Central memory CD8-positive, alpha-beta T cell (primary cell): ENCODE measurements around the gene MRPL24.

ENCODE experiments used
- ATAC-seq: fragments of 150-1000 bp; cut with Tn5 transposase; replicated peaks from 2 replicates; pipeline ENCODE4 v1.10.0; 2022; ENCODE audit warnings: mild to moderate bottlenecking, moderate FRiP score, moderate number of reproducible peaks; ENCODE audit not compliant: poor library complexity, severe bottlenecking; ENCODE audit errors: extremely low read depth
- DNase-seq, 2 donors: peaks; one replicate each; pipeline ENCODE4 v3.0.0; 2021; ENCODE audit warnings: low spot score in 2 of 2
- H3K27ac Mint-ChIP-seq: one replicate; pipeline ENCODE4 v1.8.0; 2022; ENCODE audit warnings: low read depth, mild to moderate bottlenecking, moderate library complexity, mixed read lengths
- H3K27me3 Mint-ChIP-seq: one replicate; pipeline ENCODE4 v1.8.0; 2022; ENCODE audit warnings: mixed read lengths
- H3K36me3 Mint-ChIP-seq: one replicate; pipeline ENCODE4 v1.8.0; 2022; ENCODE audit warnings: mild to moderate bottlenecking, moderate library complexity, mixed read lengths; ENCODE audit not compliant: insufficient read depth
- H3K4me1 Mint-ChIP-seq: one replicate; pipeline ENCODE4 v1.8.0; 2022; ENCODE audit warnings: mixed read lengths
- H3K4me3 Mint-ChIP-seq: one replicate; pipeline ENCODE4 v1.8.0; 2022; ENCODE audit warnings: mild to moderate bottlenecking, moderate library complexity, mixed read lengths
- H3K9me3 Mint-ChIP-seq: one replicate; pipeline ENCODE4 v1.8.0; 2022; ENCODE audit warnings: mixed read lengths

MRPL24 gene

GRCh38 chr1:156740741-156741480 is at the start of gene MRPL24:
TSS of gene MRPL24 (minus strand) at chr1:156741088. CDS start at chr1:156738704, 2,384 bp downstream.
- ATAC-seq: peak; percentile 91
- H3K27me3 Mint-ChIP-seq: no peaks in the 10 kb centered on the region
- H3K4me3 Mint-ChIP-seq: peak within 1 kb of the TSS; percentile 95
- peak; percentile 92 to 97 for DNase-seq
- peaks cover 26% of the 10 kb centered on the region for H3K36me3 Mint-ChIP-seq
- H3K9me3 Mint-ChIP-seq: no peaks in the 10 kb centered on the region
- H3K27ac Mint-ChIP-seq: peak within 1 kb of the TSS; percentile 95
- peaks cover 28% of the 10 kb centered on the region for H3K4me1 Mint-ChIP-seq

- Mint-ChIP-seq H3K27me3 (no peaks in the 10 kb centered on the region), H3K9me3 (no peaks in the 10 kb centered on the region)
- no peak for ATAC-seq
These were observed 48.9 kb upstream of the MRPL24 start for GRCh38 chr1:156789621-156790318.

GRCh38 chr1:156788136-156788535 is 47.2 kb upstream of the MRPL24 start:
- H3K27ac Mint-ChIP-seq: no peak overlapping the region

More at GRCh38 chr1:156789621-156790318, 48.9 kb upstream of the MRPL24 start:
- Mint-ChIP-seq H3K4me3 (no peak overlapping the region), H3K4me1 (peaks cover 15% of the 10 kb centered on the region), H3K27ac (peak overlapping the region; percentile 6), H3K36me3 (peaks cover 71% of the 10 kb centered on the region)
- DNase-seq: no peak

GRCh38 chr1:156786640-156787039 is 45.8 kb upstream of the MRPL24 start:
- Mint-ChIP-seq H3K36me3 (peaks cover 71% of the 10 kb centered on the region), H3K4me3 (no peak overlapping the region), H3K27ac (no peak overlapping the region)

More at GRCh38 chr1:156788136-156788535, 47.2 kb upstream of the MRPL24 start:
- ATAC-seq: no peak
- no peak for DNase-seq
- Mint-ChIP-seq H3K9me3 (no peaks in the 10 kb centered on the region), H3K36me3 (peaks cover 69% of the 10 kb centered on the region), H3K27me3 (no peaks in the 10 kb centered on the region), H3K4me1 (peaks cover 15% of the 10 kb centered on the region), H3K4me3 (no peak overlapping the region)

GRCh38 chr1:156785458-156785857 is 44.6 kb upstream of the MRPL24 start:
- H3K4me1 Mint-ChIP-seq: peaks cover 31% of the 10 kb centered on the region
- no peak overlapping the region for H3K27ac Mint-ChIP-seq
- no peak overlapping the region for H3K4me3 Mint-ChIP-seq
- H3K9me3 Mint-ChIP-seq: no peaks in the 10 kb centered on the region
- peaks cover 67% of the 10 kb centered on the region for H3K36me3 Mint-ChIP-seq
- ATAC-seq (no peak), DNase-seq (no peak)
- H3K27me3 Mint-ChIP-seq: no peaks in the 10 kb centered on the region

More at GRCh38 chr1:156786640-156787039, 45.8 kb upstream of the MRPL24 start:
- no peak for ATAC-seq
- Mint-ChIP-seq H3K27me3 (no peaks in the 10 kb centered on the region), H3K4me1 (peaks cover 24% of the 10 kb centered on the region), H3K9me3 (no peaks in the 10 kb centered on the region)
- DNase-seq: no peak

GRCh38 chr1:156781585-156782186 is 40.8 kb upstream of the MRPL24 start:
- DNase-seq (no peak), ATAC-seq (no peak)
- peaks cover 44% of the 10 kb centered on the region for H3K36me3 Mint-ChIP-seq
- H3K27me3 Mint-ChIP-seq: no peaks in the 10 kb centered on the region
- H3K4me1 Mint-ChIP-seq: peaks cover 36% of the 10 kb centered on the region
- no peak overlapping the region for H3K27ac Mint-ChIP-seq
- no peaks in the 10 kb centered on the region for H3K9me3 Mint-ChIP-seq
- no peak overlapping the region for H3K4me3 Mint-ChIP-seq

- Mint-ChIP-seq H3K4me1 (peaks cover 56% of the 10 kb centered on the region), H3K27ac (no peak overlapping the region), H3K27me3 (no peaks in the 10 kb centered on the region), H3K36me3 (peaks cover 27% of the 10 kb centered on the region), H3K9me3 (no peaks in the 10 kb centered on the region), H3K4me3 (no peak overlapping the region)
- no peak for DNase-seq
- no peak for ATAC-seq
These were observed 36.7 kb upstream of the MRPL24 start for GRCh38 chr1:156777573-156777972.

GRCh38 chr1:156776942-156777341 is 36.1 kb upstream of the MRPL24 start:
- no peaks in the 10 kb centered on the region for H3K27me3 Mint-ChIP-seq
- no peak for ATAC-seq
- H3K9me3 Mint-ChIP-seq: no peaks in the 10 kb centered on the region
- H3K36me3 Mint-ChIP-seq: peaks cover 21% of the 10 kb centered on the region
- DNase-seq: no peak
- no peak overlapping the region for H3K27ac Mint-ChIP-seq
- no peak overlapping the region for H3K4me3 Mint-ChIP-seq
- peaks cover 53% of the 10 kb centered on the region for H3K4me1 Mint-ChIP-seq

GRCh38 chr1:156775799-156776198 is 34.9 kb upstream of the MRPL24 start:
- Mint-ChIP-seq H3K27ac (no peak overlapping the region), H3K4me1 (peaks cover 52% of the 10 kb centered on the region), H3K4me3 (no peak overlapping the region), H3K36me3 (peaks cover 21% of the 10 kb centered on the region), H3K9me3 (no peaks in the 10 kb centered on the region), H3K27me3 (no peaks in the 10 kb centered on the region)
- no peak for DNase-seq
- no peak for ATAC-seq

GRCh38 chr1:156773607-156774006 is 32.7 kb upstream of the MRPL24 start:
- Mint-ChIP-seq H3K9me3 (no peaks in the 10 kb centered on the region), H3K4me1 (peaks cover 72% of the 10 kb centered on the region), H3K27ac (no peak overlapping the region), H3K27me3 (no peaks in the 10 kb centered on the region), H3K4me3 (no peak overlapping the region), H3K36me3 (peaks cover 25% of the 10 kb centered on the region)
- no peak for DNase-seq
- no peak for ATAC-seq

- Mint-ChIP-seq H3K4me3 (no peak overlapping the region), H3K9me3 (no peaks in the 10 kb centered on the region), H3K27me3 (no peaks in the 10 kb centered on the region), H3K27ac (no peak overlapping the region), H3K36me3 (peaks cover 28% of the 10 kb centered on the region), H3K4me1 (peaks cover 73% of the 10 kb centered on the region)
- ATAC-seq: no peak
- no peak for DNase-seq
These were observed 32.0 kb upstream of the MRPL24 start for GRCh38 chr1:156772728-156773497.

GRCh38 chr1:156772222-156772621 is 31.3 kb upstream of the MRPL24 start:
- Mint-ChIP-seq H3K4me3 (no peak overlapping the region), H3K36me3 (peaks cover 30% of the 10 kb centered on the region), H3K4me1 (peaks cover 67% of the 10 kb centered on the region), H3K27ac (no peak overlapping the region), H3K27me3 (no peaks in the 10 kb centered on the region), H3K9me3 (no peaks in the 10 kb centered on the region)
- no peak for ATAC-seq
- DNase-seq: no peak
